Activated effector memory CD4-positive, alpha-beta T cell treated with Interleukin-2 at 50 U/mL for 16 hours (primary cell): ENCODE results near the gene SKI.

Experiments used
- DNase-seq: peaks from one replicate; pipeline ENCODE4 v3.0.0-alpha.2; 2020

SKI gene

DNA sequence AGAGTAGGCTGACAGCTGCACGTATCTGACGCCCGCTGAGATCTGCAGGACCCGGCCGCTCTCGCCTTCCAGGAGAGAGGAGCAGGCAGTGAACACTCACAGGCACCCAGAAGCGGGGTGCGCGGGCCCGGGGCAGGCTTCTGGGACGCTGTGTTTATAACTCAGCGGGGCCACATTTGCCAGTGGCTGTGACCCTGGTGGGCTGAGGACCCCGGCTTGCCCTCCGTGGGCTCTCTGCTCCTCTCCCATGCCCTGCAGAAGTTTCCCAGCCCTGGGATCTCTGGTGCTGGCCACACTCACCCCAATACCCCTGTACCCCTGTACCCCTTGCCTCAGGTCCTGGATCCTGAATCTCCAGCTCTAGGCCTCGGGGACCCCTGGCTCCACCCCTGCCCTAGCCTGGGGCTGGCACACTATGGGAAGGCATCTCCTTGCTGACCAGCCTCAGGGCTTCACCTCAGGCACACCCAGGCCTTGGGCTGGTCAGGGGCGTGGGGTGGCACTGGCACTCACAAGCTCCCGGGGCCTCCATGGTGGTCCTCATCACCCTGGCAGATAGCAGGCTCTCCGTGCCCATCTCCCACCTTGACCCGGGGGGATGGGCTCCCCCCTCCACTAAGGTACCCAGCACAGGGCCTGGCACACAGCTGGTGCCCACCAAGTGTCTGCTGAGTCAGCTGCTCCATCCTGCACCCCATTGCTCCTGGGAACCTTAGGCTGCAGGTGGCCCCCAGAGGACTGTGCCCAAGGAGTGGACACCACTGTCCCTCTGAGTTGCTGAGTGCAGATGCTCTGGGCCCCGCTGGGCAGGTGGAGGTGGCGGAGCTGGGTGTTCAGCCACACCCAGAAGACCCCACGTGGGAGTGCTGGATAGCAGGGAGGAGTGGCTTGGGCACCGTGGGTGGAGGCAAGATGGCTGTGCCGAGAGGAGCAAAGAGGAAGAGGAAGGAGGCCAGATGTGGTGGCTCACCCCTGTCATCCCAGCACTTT, 130.8 kb downstream of the SKI start:
- DNase-seq = no peak
